Neural cell (in vitro differentiated cells): Measurements from ENCODE around the gene FEM1B. TPM values are rescaled to one million over a fixed set of nuclear protein-coding genes. Genes with fewer than 3 reads are reported as not detected.

ENCODE experiments used
- H2AFZ ChIP-seq: fragments of 200-600, 300-800 bp; sonication (generic), shearing (Covaris generic); 2 replicates; pipeline ENCODE4 v1.6.0; 2014; ENCODE audit warnings: low read depth, mild to moderate bottlenecking, antibody characterized with exemption, low read length, moderate library complexity
- H3F3A ChIP-seq: fragments of 200-600 bp; shearing (Covaris generic); 2 replicates; pipeline ENCODE4 v1.6.1; 2016; ENCODE audit warnings: mild to moderate bottlenecking, moderate library complexity, mixed read lengths, antibody characterized with exemption, low read length; ENCODE audit not compliant: insufficient read depth, poor library complexity, severe bottlenecking
- H3K27ac ChIP-seq: fragments of 200-600, 300-800 bp; sonication (generic), shearing (Covaris generic); 2 replicates; pipeline ENCODE4 v1.5.1; 2014; ENCODE audit warnings: mild to moderate bottlenecking, low read length, moderate library complexity
- H3K27me3 ChIP-seq: fragments of 300-800, 200-600 bp; sonication (generic), shearing (Covaris generic); 2 replicates; pipeline ENCODE4 v1.6.0; 2014; ENCODE audit warnings: mild to moderate bottlenecking, low read depth, low read length, moderate library complexity; ENCODE audit not compliant: insufficient read depth
- H3K36me3 ChIP-seq: fragments of 300-800, 200-600 bp; sonication (generic), shearing (Covaris generic); 2 replicates; pipeline ENCODE4 v1.5.1; 2014; ENCODE audit warnings: mild to moderate bottlenecking, antibody characterized with exemption, low read length, moderate library complexity; ENCODE audit not compliant: insufficient read depth
- H3K4me2 ChIP-seq: fragments of 300-800, 200-600 bp; sonication (generic), shearing (Covaris generic); 2 replicates; pipeline ENCODE4 v1.6.0; 2014; ENCODE audit warnings: mild to moderate bottlenecking, low read length
- H3K4me3 ChIP-seq: fragments of 300-800, 200-600 bp; sonication (generic), shearing (Covaris generic); 2 replicates; pipeline ENCODE4 v1.5.1; 2014; ENCODE audit warnings: mild to moderate bottlenecking, low read length, moderate library complexity
- H3K79me2 ChIP-seq: fragments of 200-600 bp; shearing (Covaris generic); replicated peaks from 2 replicates; pipeline ENCODE4 v1.6.0; 2014; ENCODE audit warnings: mild to moderate bottlenecking, low read length, moderate library complexity; ENCODE audit not compliant: insufficient read depth
- H3K9ac ChIP-seq: fragments of 300-800, 200-600 bp; sonication (generic), shearing (Covaris generic); 2 replicates; pipeline ENCODE4 v1.6.1; 2016; ENCODE audit warnings: mild to moderate bottlenecking, low read length, mixed read lengths
- H3K9me2 ChIP-seq: fragments of 200-600 bp; shearing (Covaris generic); 2 replicates; pipeline ENCODE4 v1.6.1; 2016; ENCODE audit warnings: mild to moderate bottlenecking, low read length, mixed read lengths; ENCODE audit not compliant: insufficient read depth
- H3K9me3 ChIP-seq: fragments of 200-600, 300-800 bp; sonication (generic), shearing (Covaris generic); 2 replicates; pipeline ENCODE4 v1.6.1; 2016; ENCODE audit warnings: mild to moderate bottlenecking, mixed run types, low read length, moderate library complexity, mixed read lengths
- H4K20me1 ChIP-seq: fragments of 200-600 bp; shearing (Covaris generic); 2 replicates; pipeline ENCODE4 v1.6.1; 2016; ENCODE audit warnings: mild to moderate bottlenecking, mixed run types; ENCODE audit not compliant: insufficient read depth
- CTCF ChIP-seq: fragments of 450-650 bp; IDR thresholded peaks from 2 replicates; pipeline ENCODE4 v1.5.1; 2014; ENCODE audit warnings: antibody characterized with exemption, mild to moderate bottlenecking, moderate library complexity; ENCODE audit not compliant: poor library complexity, severe bottlenecking
- EP300 ChIP-seq: fragments of 450-650 bp; conservative IDR thresholded peaks from 2 replicates; pipeline ENCODE4 v1.6.1; 2014; ENCODE audit warnings: antibody characterized with exemption, mild to moderate bottlenecking, moderate library complexity; ENCODE audit not compliant: poor library complexity, severe bottlenecking
- EZH2 ChIP-seq: fragments of 200-600, 300-800 bp; shearing (Covaris generic), sonication (generic); IDR thresholded peaks from 2 replicates; pipeline ENCODE4 v1.6.1; 2014; ENCODE audit warnings: antibody characterized with exemption, low read length, borderline replicate concordance, mild to moderate bottlenecking; ENCODE audit not compliant: insufficient read depth, poor library complexity, severe bottlenecking
- MXI1 ChIP-seq: fragments of 450-650 bp; conservative IDR thresholded peaks from 2 replicates; pipeline ENCODE4 v1.6.1; 2014; ENCODE audit warnings: antibody characterized with exemption, mild to moderate bottlenecking; ENCODE audit not compliant: poor library complexity, severe bottlenecking
- POLR2AphosphoS5 ChIP-seq: IDR thresholded peaks from 2 replicates; pipeline ENCODE4 v1.6.1; 2012
- RAD21 ChIP-seq: fragments of 450-650 bp; conservative IDR thresholded peaks from 2 replicates; pipeline ENCODE4 v1.6.1; 2014; ENCODE audit warnings: antibody characterized with exemption, mild to moderate bottlenecking, moderate library complexity
- REST ChIP-seq: IDR thresholded peaks from 2 replicates; pipeline ENCODE4 v1.6.1; 2012; ENCODE audit warnings: borderline replicate concordance
- SMC3 ChIP-seq: fragments of 450-650 bp; conservative IDR thresholded peaks from 2 replicates; pipeline ENCODE4 v1.6.1; 2014; ENCODE audit warnings: antibody characterized with exemption, mild to moderate bottlenecking, moderate library complexity; ENCODE audit not compliant: poor library complexity
- TAF1 ChIP-seq: IDR thresholded peaks from 2 replicates; pipeline ENCODE4 v1.6.1; 2012; ENCODE audit warnings: low read depth
- polyA plus RNA-seq: library from polyadenylated mRNA; depleted of rRNA; stranded (reverse); fragments of >200 nt; gene quantifications from 2 replicates; pipeline ENCODE4 v1.2.3, GENCODE V29; 2014

FEM1B gene
- polyA plus RNA-seq, 1 donor from 2014 or later: 58.0 TPM

GRCh38 chr15:68230157-68231100, 47.1 kb upstream of the FEM1B start:
- Histone ChIP-seq H2AFZ (no peak overlapping the region), H3K4me3 (peak overlapping the region; percentile 85), H3K27me3 (no peaks in the 10 kb centered on the region), H3K36me3 (no peaks in the 10 kb centered on the region), H3K4me2 (peak overlapping the region; percentile 38), H3K9ac (peak overlapping the region; percentile 72), H3K79me2 (no peaks in the 10 kb centered on the region), H4K20me1 (no peaks in the 10 kb centered on the region), H3K9me3 (no peaks in the 10 kb centered on the region), H3K27ac (no peak overlapping the region), H3K9me2 (no peaks in the 10 kb centered on the region), H3F3A (no peaks in the 10 kb centered on the region)
- TF ChIP-seq MXI1 (no peak), RAD21 (peak; percentile 60), REST (no peak), POLR2AphosphoS5 (no peak), CTCF (peak; percentile 64), SMC3 (peak; percentile 58), TAF1 (no peak), EP300 (no peak), EZH2 (no peak)

GRCh38 chr15:68231102-68231818, 46.3 kb upstream of the FEM1B start:
- H3F3A ChIP-seq: no peaks in the 10 kb centered on the region
- no peaks in the 10 kb centered on the region for H3K27me3 ChIP-seq
- no peaks in the 10 kb centered on the region for H4K20me1 ChIP-seq
- no peak for TF ChIP-seq RAD21
- no peak for TF ChIP-seq SMC3
- TF ChIP-seq EP300: no peak
- TF ChIP-seq MXI1: no peak
- TF ChIP-seq TAF1: no peak
- H3K4me3 ChIP-seq: no peak overlapping the region
- H3K27ac ChIP-seq: no peak overlapping the region
- H3K9ac ChIP-seq: no peak overlapping the region
- H3K36me3 ChIP-seq: no peaks in the 10 kb centered on the region
- no peaks in the 10 kb centered on the region for H3K79me2 ChIP-seq
- H3K9me3 ChIP-seq: no peaks in the 10 kb centered on the region
- H3K9me2 ChIP-seq: no peaks in the 10 kb centered on the region
- no peak overlapping the region for H2AFZ ChIP-seq
- no peak overlapping the region for H3K4me2 ChIP-seq
